SU-DHL-6 (cell line): ENCODE measurements around the gene TCEANC.
"Not testable (repeated sequence)": the region's sequence is repeated elsewhere in the genome, so short reads cannot be mapped to it uniquely, and the experiment has no call there.

Experiments used
- H2AFZ ChIP-seq: fragments of 200-600 bp; sonication (generic); 2 replicates; pipeline ENCODE4 v1.6.1; 2014; ENCODE audit warnings: low read depth, mild to moderate bottlenecking, moderate library complexity, mixed read lengths, antibody characterized with exemption, low read length; ENCODE audit not compliant: severe bottlenecking
- H3F3A ChIP-seq: fragments of 200-600 bp; shearing (Covaris generic); 2 replicates; pipeline ENCODE4 v1.6.0; 2016; ENCODE audit warnings: antibody characterized with exemption, mild to moderate bottlenecking; ENCODE audit not compliant: insufficient read depth
- H3K27ac ChIP-seq: fragments of 200-600 bp; sonication (generic); 2 replicates; pipeline ENCODE4 v1.5.1; 2016; ENCODE audit warnings: low read depth, mild to moderate bottlenecking, low read length, moderate library complexity, mixed read lengths
- H3K27me3 ChIP-seq: fragments of 200-600 bp; sonication (generic), shearing (Covaris generic); 2 replicates; pipeline ENCODE4 v1.6.0; 2014; ENCODE audit warnings: mild to moderate bottlenecking, low read length
- H3K36me3 ChIP-seq: fragments of 200-600 bp; sonication (generic); 2 replicates; pipeline ENCODE4 v1.6.1; 2014; ENCODE audit warnings: mild to moderate bottlenecking, low read length, mixed read lengths
- H3K4me2 ChIP-seq: fragments of 300-600, 200-600 bp; shearing (Covaris generic), sonication (generic); 2 replicates; pipeline ENCODE4 v1.6.0; 2014; ENCODE audit warnings: low read length, low read depth, mild to moderate bottlenecking; ENCODE audit not compliant: poor library complexity, severe bottlenecking
- H3K4me3 ChIP-seq: fragments of 200-600 bp; sonication (generic); 2 replicates; pipeline ENCODE4 v1.5.1; 2014; ENCODE audit warnings: antibody characterized with exemption, low read length, mild to moderate bottlenecking, mixed read lengths; ENCODE audit not compliant: insufficient read depth, poor library complexity, severe bottlenecking
- H3K79me2 ChIP-seq: fragments of 200-600 bp; sonication (generic); 2 replicates; pipeline ENCODE4 v1.6.1; 2014; ENCODE audit warnings: mild to moderate bottlenecking, low read length, moderate library complexity; ENCODE audit not compliant: insufficient read depth
- H3K9ac ChIP-seq: fragments of 200-600 bp; sonication (generic); 2 replicates; pipeline ENCODE4 v1.7.0; 2014; ENCODE audit warnings: mild to moderate bottlenecking, low read length
- H3K9me2 ChIP-seq: fragments of 200-600 bp; sonication (generic); replicated peaks from 2 replicates; pipeline ENCODE4 v1.6.1; 2014; ENCODE audit warnings: low read length; ENCODE audit not compliant: insufficient read depth
- H3K9me3 ChIP-seq: fragments of 200-600 bp; sonication (generic); 2 replicates; pipeline ENCODE4 v1.6.1; 2014; ENCODE audit warnings: low read length, mixed read lengths; ENCODE audit not compliant: insufficient read depth
- H4K20me1 ChIP-seq: fragments of 200-600 bp; sonication (generic); 2 replicates; pipeline ENCODE4 v1.6.1; 2014; ENCODE audit warnings: low read depth, mild to moderate bottlenecking, antibody characterized with exemption, low read length, moderate library complexity, mixed read lengths
- EZH2phosphoT487 ChIP-seq: fragments of 200-600 bp; sonication (generic), shearing (Covaris generic); conservative IDR thresholded peaks from 2 replicates; pipeline ENCODE4 v1.6.1; 2018; ENCODE audit warnings: mild to moderate bottlenecking, antibody characterized with exemption, low read length, moderate library complexity, mixed read lengths
- TF ChIP-seq, protein P1 (sequence below): fragments of 200-600 bp; sonication (generic); IDR thresholded peaks from one replicate; pipeline ENCODE4 v1.5.1; 2017; ENCODE audit warnings: antibody characterized with exemption, mild to moderate bottlenecking, low read length, moderate library complexity; ENCODE audit not compliant: insufficient read depth, poor library complexity, severe bottlenecking

Gene TCEANC

DNA sequence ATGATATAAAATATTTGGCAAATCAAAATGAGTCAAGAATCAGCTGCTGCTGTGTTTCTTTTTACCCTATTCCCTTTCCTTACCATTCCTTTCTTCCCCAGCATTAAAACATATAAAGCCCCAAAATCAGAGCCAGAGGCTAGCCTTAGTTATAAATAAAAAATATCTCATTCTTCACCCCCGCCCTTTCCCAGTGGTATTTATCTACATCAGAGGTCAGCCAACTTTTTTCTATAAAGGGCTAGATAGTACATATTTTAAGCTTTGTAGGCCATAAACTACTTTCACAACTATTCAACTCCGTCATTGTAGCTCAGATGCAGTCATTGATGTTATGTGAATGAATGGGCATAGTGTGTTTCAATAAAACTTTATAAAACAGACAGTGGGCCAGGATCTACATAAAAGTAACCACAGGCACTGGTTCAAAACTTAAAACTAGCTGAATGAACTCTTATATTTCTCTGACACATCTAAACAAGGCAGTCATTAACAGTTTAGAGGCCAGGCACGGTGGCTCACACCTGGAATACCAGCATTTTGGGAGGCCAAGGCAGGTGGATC, 30.5 kb upstream of the TCEANC start:
- H3K36me3 ChIP-seq = no peaks in the 10 kb centered on the region
- no peak overlapping the region for H3K4me3 ChIP-seq
- H4K20me1 ChIP-seq = no peaks in the 10 kb centered on the region
- H3K4me2 ChIP-seq = no peak overlapping the region
- H3K27ac ChIP-seq = no peak overlapping the region
- no peaks in the 10 kb centered on the region for H3F3A ChIP-seq
- H2AFZ ChIP-seq = no peak overlapping the region
- H3K9ac ChIP-seq = no peak overlapping the region
- TF ChIP-seq, protein P1, sequence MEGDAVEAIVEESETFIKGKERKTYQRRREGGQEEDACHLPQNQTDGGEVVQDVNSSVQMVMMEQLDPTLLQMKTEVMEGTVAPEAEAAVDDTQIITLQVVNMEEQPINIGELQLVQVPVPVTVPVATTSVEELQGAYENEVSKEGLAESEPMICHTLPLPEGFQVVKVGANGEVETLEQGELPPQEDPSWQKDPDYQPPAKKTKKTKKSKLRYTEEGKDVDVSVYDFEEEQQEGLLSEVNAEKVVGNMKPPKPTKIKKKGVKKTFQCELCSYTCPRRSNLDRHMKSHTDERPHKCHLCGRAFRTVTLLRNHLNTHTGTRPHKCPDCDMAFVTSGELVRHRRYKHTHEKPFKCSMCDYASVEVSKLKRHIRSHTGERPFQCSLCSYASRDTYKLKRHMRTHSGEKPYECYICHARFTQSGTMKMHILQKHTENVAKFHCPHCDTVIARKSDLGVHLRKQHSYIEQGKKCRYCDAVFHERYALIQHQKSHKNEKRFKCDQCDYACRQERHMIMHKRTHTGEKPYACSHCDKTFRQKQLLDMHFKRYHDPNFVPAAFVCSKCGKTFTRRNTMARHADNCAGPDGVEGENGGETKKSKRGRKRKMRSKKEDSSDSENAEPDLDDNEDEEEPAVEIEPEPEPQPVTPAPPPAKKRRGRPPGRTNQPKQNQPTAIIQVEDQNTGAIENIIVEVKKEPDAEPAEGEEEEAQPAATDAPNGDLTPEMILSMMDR = no peak
- TF ChIP-seq EZH2phosphoT487 = no peak
- no peaks in the 10 kb centered on the region for H3K9me3 ChIP-seq
- H3K9me2 ChIP-seq = no peaks in the 10 kb centered on the region
- H3K79me2 ChIP-seq = no peaks in the 10 kb centered on the region
- H3K27me3 ChIP-seq = no peaks in the 10 kb centered on the region

GRCh38 chrX:13627306-13627705, 25.6 kb upstream of the TCEANC start:
- Histone ChIP-seq H4K20me1 (no peaks in the 10 kb centered on the region), H3K4me3 (no peak overlapping the region), H3K27me3 (no peaks in the 10 kb centered on the region), H3K9me3 (no peaks in the 10 kb centered on the region), H3K9me2 (no peaks in the 10 kb centered on the region), H3K27ac (no peak overlapping the region), H3F3A (no peaks in the 10 kb centered on the region), H3K79me2 (no peaks in the 10 kb centered on the region), H2AFZ (no peak overlapping the region), H3K36me3 (no peaks in the 10 kb centered on the region), H3K4me2 (no peak overlapping the region), H3K9ac (no peak overlapping the region)
- TF ChIP-seq, protein P1 = no peak
- no peak for TF ChIP-seq EZH2phosphoT487

DNA sequence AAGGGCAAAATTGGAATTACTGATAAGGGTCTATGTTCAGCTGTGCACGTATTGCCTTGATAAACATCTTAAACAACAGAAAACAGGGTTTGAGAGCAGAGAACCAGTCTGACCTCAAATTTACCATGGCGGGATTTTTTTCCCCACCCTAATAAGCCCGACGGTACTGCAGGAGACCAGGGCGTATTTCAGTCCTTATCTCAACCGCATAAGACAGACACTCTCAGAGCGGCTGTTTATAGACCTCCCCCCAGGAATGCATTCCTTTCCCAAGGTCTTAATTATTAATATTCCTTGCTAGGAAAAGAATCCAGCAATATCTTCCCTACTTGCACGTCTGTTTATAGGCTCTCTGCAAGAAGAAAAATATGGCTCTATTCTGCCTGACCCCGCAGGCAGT, 15.7 kb upstream of the TCEANC start:
- H3K4me3 ChIP-seq, H3K36me3 ChIP-seq: not testable (repeated sequence)

DNA sequence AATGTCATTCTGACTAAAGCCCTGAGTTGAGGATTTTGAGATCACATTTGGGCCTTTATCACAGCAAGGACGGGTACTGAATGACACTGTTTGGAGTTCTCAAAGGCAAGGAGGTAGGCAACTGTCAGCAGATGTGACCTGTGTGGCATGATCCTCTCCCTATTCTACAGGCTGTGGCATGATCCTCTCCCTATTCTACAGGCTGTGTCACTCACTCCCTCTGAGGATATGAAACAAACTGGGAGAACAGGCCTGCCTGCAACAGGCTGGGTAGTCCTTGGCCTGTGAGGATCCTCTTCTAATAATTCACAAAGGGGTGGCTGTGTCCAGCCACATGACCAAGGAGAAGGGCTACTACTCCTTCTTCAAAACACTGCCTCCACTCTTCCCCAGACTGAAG, 14.9 kb upstream of the TCEANC start:
- Histone ChIP-seq H3K79me2 (no peaks in the 10 kb centered on the region), H2AFZ (no peak overlapping the region), H3K4me2 (no peak overlapping the region), H3K27ac (no peak overlapping the region), H3K9me3 (no peaks in the 10 kb centered on the region), H3K9ac (no peak overlapping the region), H3K4me3 (no peak overlapping the region), H3K9me2 (no peaks in the 10 kb centered on the region), H4K20me1 (no peaks in the 10 kb centered on the region), H3K36me3 (no peaks in the 10 kb centered on the region), H3F3A (no peaks in the 10 kb centered on the region), H3K27me3 (no peaks in the 10 kb centered on the region)
- TF ChIP-seq EZH2phosphoT487 = no peak
- TF ChIP-seq, protein P1 = no peak

More for the DNA sequence above, 15.7 kb upstream of the TCEANC start:
- not testable (repeated sequence) for H3K27ac ChIP-seq, H2AFZ ChIP-seq, H3F3A ChIP-seq, H3K27me3 ChIP-seq, H3K79me2 ChIP-seq, H3K4me2 ChIP-seq, H3K9me3 ChIP-seq, H4K20me1 ChIP-seq, H3K9me2 ChIP-seq, H3K9ac ChIP-seq
